Activated CD4-positive, alpha-beta T cell treated with anti-CD3 and anti-CD28 coated beads, Interleukin-2, amount 50 U/mL, for 16 hours (primary cell): ENCODE data around the gene UBXN10.

Experiments used
- DNase-seq: peaks from one replicate; pipeline ENCODE4 v3.0.0-alpha.2; 2020

UBXN10 gene, protein sequence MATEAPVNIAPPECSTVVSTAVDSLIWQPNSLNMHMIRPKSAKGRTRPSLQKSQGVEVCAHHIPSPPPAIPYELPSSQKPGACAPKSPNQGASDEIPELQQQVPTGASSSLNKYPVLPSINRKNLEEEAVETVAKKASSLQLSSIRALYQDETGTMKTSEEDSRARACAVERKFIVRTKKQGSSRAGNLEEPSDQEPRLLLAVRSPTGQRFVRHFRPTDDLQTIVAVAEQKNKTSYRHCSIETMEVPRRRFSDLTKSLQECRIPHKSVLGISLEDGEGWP

GRCh38 chr1:20185834-20186782 lies at the start of gene UBXN10, which contains the start of gene PLA2G2C:
TSS of gene UBXN10 (plus strand) at chr1:20186096. CDS start at chr1:20190562, 4,466 bp downstream.
TSS of gene PLA2G2C (minus strand) at chr1:20186518. CDS start at chr1:20177363, 9,155 bp downstream.
- peak; percentile 87 for DNase-seq

GRCh38 chr1:20136249-20136648 lies 49.6 kb upstream of the UBXN10 start:
- no peak for DNase-seq

GRCh38 chr1:20137055-20137454 lies 48.8 kb upstream of the UBXN10 start:
- DNase-seq, result no peak

GRCh38 chr1:20137604-20138003 lies 48.3 kb upstream of the UBXN10 start:
- DNase-seq, result no peak

GRCh38 chr1:20138346-20138745 lies 47.5 kb upstream of the UBXN10 start:
- no peak for DNase-seq

DNA sequence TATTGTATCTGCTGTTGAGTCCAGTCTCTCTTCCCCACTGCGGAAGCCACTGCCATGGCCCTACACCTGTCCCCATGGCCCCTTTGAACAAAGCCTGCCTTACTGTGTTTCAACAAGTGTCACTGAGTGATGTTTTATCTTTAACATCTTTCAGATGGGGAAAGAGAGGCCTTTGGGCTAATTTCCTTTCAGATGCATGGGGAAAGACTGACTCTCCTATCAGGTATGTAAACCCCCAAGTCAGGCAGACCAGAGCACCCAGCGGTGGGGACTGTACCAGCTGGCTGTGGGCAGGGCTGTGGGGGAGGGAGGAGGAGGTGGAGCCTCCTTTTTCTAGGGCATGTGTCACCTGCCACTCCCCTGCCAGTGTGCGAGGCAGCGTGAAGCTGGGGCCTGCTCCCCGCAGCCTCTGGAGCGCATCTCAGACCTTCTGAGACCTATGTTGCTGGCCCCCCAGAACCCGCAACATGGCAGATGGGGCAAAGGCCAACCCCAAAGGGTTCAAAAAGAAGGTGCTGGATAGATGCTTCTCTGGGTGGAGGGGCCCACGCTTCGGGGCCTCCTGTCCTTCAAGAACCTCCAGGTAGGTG lies 46.8 kb upstream of the UBXN10 start, which contains the start of gene PLA2G2F:
TSS of gene PLA2G2F (plus strand) at position 363 of the 590 bp plus-strand sequence. CDS start at position 468, 105 bp downstream.
- DNase-seq, result no peak

GRCh38 chr1:20139776-20140612 lies 45.9 kb upstream of the UBXN10 start:
- no peak for DNase-seq

DNA sequence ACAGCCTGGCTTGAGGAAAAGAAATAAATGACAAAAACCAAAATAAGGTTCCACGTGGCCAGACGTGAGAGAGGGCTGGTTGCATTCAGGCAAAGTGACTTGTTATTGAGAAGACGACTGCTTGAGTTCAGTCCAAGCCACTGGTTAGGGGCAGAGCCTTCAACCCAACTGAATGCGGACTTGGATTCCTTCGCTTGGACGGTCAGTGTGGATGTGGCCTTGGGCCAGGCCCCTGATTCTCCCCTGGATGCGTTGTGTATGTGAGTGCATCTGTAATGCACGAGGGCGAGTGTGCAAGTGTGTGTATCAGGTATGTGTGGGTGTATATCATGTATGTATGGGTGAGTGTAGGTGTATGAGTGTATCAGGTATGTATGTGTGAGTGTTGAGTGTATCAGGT lies 44.9 kb upstream of the UBXN10 start:
- no peak for DNase-seq

DNA sequence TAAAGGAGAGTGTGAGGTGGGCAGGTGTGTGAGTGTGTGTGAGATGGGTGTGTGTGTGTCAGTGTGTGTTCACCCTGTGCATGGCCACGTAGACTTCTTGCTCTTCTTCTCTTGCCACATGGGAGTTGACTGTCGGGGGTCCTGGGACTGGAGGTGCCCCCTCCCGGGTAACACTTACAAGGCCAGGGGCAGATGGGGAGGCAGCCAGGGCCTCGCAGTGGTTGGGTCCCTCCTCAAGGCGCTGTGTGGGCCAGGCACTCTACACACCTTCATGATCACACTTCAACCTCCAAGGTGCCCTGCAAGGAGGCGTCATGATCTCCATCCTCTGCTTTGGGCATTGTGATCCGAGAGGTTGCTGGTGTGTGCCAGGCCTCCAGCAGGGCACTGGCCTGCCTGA lies 44.4 kb upstream of the UBXN10 start:
- no peak for DNase-seq

DNA sequence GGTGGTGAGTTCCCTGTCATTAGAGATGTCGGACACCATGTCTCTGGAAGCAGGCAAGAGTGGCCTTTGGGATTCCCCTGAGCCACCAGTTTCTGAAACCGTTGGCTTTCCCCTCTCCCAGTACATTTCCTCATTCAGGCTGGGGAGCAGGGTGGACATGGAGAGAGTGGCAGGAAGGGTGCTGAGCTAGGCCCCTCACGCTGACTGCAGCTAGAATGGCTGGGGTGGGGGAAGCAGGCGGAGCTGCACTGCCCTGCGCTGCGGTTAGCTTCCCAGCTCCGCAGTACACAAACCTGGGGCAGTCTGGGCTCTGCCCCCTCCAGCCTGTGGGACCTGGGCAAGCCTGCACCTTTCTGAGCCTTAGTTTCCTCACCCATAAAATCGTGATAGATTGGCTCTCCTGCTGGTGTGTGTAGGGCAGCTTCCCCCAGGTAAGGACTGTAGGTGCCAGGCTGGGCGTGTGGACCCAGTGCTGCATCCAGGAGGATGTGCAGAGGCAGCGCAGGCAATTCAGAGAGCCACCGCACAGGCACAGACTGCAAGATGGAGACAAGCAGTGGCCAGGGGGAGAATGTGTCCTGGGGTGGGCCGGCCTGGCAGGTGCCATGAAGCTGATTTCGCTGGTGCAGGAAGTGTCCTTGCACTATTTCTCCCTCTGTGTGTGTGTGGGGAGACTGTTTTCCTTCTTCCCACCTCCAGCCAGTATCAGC lies 43.7 kb upstream of the UBXN10 start:
- no peak for DNase-seq

GRCh38 chr1:20143318-20143717 lies 42.6 kb upstream of the UBXN10 start:
- DNase-seq, result no peak

DNA sequence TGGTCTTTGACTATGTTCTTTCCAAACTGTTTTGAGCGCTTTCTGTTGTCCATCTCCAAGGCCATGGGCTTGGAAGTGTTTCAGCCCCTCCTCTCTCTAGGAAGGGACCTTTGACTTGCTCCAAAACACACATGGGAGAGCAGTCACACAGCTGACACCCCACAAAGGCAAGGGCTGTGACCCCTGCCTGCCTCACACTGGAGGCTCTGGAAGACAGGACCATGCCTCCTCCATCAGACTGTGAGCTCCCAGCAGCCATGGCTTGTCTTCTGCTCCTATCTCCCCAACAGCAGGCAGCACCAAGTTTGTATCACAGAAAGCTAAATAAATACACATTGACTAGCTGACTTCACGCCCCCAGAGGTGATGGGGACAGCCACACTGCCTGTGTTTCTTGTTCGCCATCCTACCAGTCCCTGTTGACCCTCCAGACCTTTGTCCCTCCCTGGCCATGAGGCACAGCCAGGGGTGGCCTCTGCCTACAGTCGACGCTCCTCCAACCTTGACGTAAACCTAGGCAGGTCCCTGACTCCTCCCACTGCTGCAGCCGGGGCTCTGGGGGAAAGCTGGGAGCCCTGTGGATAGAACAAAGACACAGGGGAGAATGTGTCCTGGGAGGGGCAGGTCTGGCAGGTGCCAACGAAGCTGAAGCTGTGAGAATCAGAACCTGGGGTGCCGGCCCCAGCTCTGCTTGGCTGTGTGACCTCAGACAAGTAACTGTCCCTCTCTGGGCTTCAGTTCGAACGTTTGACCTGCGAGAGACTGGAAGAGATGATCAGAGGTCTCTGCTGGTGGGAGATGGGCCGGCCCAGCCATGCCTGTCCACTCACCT lies 41.9 kb upstream of the UBXN10 start:
- DNase-seq, result no peak

DNA sequence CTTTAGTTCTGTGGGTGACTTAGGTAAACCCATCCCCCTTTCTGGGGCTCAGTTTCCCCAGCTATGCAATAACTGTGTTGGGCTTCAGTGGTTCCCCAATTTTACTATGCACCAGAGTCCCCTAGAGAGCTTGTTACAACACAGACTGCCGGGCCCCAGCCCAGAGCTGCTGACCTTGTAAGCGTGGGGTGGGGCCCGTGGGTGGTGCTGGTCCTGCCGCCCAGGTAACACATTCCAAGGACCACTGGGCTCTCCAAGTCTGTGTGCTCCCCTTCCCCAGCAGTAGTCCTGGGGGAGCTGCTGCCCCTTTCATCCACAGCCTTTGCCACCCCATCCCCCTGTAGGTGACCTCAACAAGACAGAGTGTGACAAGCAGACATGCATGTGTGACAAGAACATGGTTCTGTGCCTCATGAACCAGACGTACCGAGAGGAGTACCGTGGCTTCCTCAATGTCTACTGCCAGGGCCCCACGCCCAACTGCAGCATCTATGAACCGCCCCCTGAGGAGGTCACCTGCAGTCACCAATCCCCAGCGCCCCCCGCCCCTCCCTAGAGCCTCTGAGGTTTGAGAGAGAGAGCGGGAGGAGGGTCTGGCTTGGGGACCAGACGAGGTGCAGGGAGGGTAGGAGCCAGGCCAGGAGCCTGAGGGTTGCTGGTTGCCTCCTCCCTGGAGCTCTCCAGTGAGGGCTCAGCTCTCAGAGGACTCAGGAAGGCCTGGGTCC lies 37.9 kb upstream of the UBXN10 start:
- DNase-seq, result no peak

GRCh38 chr1:20148571-20149500 lies 37.1 kb upstream of the UBXN10 start:
- no peak for DNase-seq

DNA sequence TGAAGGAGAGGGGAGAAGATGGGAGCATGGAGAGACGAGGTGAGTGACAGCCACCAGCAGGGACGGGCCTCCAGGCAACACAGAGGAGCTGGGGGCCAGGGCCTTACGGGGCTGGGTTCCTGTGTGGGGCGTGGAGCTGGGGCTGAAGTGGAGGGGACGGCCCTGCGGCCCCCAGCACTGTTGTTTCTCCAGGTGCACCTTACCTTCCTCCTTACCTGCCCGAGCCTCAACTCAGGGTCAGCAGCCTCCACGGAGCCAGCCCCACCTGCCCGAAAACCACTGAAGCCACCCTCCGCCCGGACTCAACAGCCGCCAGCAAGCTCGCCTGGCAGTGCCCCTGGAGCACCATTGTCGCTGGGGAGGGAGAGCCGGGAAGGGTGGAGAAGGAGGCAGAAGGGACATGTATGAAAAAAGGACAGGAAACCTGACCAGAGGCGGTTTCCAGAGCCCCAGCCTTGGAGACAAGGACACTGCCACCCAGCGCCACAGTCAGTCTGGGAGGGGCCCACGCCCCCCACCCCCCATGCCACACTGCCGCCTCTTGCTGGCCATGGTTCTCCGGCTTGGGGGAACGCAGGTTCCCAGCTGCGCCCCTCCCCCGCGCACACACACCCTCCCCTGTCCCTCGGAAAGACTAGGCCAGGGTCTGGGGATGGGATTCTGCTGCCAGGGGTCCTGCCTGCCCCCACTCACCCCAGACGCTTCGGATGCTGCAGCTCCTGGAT lies 36.1 kb upstream of the UBXN10 start:
- DNase-seq, result no peak

DNA sequence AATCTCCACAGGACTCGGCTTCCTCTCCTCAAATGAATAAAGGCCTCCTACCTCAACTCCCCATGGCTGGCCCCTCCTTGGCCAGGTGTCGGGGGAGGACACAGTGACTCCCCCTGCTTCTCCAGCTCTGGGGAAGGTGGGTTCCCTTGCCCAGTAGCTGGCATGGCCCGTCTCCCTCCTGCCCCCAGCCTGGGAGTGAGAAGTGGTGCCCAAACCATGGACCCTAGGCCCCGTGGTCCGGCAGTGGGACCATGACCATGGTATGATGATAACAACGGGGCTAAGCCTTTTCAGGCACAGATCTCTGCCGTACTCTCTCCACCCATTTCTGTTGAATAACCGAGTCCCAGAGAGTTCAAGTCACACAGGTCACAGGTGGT lies 35.6 kb upstream of the UBXN10 start:
- no peak for DNase-seq

GRCh38 chr1:20150969-20151368 lies 34.9 kb upstream of the UBXN10 start:
- DNase-seq, result no peak

DNA sequence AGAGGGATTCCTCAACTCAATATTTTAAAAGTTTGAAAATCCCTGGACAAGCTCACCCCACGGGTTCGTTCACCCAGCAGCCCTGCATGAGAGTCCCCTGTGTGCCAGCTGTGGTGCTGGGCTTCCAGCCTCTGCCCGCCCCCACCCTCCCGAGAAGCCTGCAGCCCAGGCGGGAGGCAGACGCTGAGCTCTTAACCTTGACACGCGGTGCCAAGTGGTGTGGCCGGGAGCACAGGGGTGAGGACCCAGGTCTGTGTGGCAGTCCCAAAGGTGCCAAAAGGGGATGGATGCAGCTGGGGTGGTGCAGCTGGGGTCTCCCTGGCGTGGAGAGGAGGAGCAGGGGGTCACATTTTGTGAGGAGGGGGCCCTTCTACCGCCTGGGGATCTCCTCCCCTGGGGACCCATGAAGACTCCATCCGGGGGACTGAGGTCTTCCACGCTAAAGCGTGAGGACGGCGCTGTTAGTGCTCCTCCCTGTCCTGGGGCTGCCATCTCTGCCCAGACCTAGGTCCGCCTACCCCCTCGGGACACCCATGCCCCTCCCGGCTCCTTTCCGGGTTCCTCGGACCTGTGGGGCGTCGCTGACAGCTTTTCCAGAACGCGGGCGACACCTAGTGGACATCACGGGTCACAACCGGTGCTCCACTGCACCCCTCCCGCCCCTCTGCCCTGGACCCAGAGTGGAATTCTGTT lies 33.8 kb upstream of the UBXN10 start:
- peak; percentile 83 for DNase-seq
